Measurements from ENCODE around the gene LPIN1.

The LPIN1 gene

DNA sequence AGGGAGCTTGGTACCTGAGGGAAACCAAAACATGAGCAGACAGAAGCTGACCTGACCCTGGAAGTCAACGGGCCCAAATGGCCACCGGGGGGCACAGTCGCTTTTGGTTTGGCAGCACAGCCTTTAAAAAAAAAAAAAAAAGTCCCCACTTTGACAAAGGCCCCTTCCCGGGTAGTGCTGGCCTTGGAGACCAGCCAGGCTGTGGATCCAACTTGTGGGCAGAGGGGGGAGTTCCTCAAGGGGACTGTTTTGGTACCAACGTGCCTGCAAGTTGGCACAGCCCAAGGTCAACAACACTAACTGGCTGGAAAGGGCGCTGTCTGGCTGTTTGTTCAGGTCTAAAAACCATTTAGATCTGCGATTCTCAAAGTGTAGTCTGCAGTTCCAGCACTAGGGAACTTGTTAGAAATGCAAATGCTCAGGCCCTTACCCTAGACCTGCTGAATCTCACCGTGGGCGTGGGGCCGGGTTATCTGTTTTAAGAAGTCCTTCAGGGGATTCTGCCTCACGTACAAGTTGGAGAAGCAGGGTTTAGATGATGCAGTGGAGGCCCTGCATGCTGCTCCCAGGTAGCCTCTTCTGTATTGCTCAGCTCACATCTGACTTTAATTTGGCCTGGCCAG lies 83.0 kb downstream of the LPIN1 start:
- Histone ChIP-seq H3K27me3 (ENCODE audit: control insufficient read depth, insufficient read depth, low read length) (no peaks in the 10 kb centered on the region), H3K27ac (ENCODE audit: low read depth, low read length) (peak overlapping the region; percentile 94), H3K9ac (ENCODE audit: low read depth, low read length) (peak overlapping the region; percentile 50), H3K9me3 (ENCODE audit: control insufficient read depth, insufficient read depth, low read length) (no peaks in the 10 kb centered on the region), H3K4me1 (ENCODE audit: control insufficient read depth, insufficient read depth, low read length) (peaks cover 15% of the 10 kb centered on the region), H3K36me3 (ENCODE audit: control insufficient read depth, insufficient read depth, low read length) (0 out of 2 replicates have a peak, but pooled peaks cover 3% of the 10 kb centered on the region), H3K4me3 (ENCODE audit: low read depth, low read length) (no peak overlapping the region)

DNA sequence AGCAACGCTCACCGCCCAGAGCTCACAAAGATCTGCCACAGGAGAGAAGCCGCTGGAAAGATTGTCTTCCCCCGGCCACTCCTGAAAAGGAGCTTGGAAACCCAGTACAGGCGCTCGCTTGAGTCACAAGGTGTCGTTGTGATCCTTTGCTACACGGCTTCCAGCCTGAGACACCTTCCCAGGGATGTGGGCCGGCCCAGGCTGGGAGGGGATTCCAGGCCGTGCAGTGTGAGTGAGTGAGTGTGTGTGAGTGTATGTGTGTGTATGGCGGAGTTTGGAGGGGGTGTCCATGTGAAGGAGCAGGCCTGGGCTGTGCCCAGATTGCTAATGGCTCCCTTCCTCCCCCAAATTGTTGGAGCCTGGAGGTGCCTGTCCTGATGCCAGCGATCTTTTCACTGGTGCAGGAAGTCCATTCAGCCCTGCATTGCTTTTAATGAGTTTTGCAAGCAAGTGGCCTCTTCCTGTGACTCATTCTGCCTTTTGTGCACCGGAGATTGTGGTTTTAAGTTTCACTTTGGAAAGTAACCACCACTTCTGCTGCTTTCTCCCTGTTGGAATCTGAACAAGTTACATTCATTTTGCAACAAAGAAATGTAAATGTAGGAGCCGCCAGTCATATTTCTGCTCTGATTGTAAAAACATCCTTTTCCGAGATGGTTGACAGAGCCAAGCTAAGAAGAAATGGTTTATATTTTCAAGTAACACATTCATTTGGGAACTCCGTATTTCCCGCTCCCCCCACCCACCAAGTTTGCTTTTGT lies 83.7 kb downstream of the LPIN1 start:
- H3K9ac ChIP-seq (ENCODE audit: low read depth, low read length): peak overlapping the region; percentile 50
- 0 out of 2 replicates have a peak overlapping the region, but pooled peaks have one; percentile 15 for H3K4me3 ChIP-seq (ENCODE audit: low read depth, low read length)
- H3K4me1 ChIP-seq (ENCODE audit: control insufficient read depth, insufficient read depth, low read length): peaks cover 15% of the 10 kb centered on the region
- H3K27ac ChIP-seq (ENCODE audit: low read depth, low read length): peak overlapping the region; percentile 94
- no peaks in the 10 kb centered on the region for H3K36me3 ChIP-seq (ENCODE audit: control insufficient read depth, insufficient read depth, low read length)
- H3K9me3 ChIP-seq (ENCODE audit: control insufficient read depth, insufficient read depth, low read length): no peaks in the 10 kb centered on the region
- no peaks in the 10 kb centered on the region for H3K27me3 ChIP-seq (ENCODE audit: control insufficient read depth, insufficient read depth, low read length)

DNA sequence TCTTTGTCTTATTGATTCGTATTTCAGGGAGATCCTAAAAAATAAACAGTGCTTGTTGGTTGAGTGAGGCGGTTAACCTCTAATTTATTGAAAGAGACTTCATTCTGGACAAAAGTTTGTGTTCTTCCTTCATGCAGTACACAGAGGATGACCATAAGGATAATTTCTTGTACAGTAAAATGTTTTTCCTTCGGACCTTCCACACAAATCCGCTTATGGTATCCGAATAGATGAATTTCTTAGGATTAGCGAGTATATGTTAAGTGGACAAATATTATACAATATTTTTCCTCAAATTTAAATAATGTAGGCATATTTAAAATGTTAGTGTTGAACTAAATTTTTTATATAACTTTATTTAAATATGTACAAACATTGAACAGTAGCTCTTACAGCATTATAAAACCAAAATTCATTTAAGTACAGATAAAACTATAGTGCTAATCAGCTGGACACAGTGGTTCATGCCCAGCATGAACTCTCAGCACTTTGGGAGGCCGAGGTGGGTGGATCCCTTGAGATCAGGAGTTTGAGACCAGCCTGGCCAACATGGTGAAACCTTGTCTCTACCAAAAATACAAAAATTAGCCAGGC lies 84.4 kb downstream of the LPIN1 start:
- H3K4me3 ChIP-seq (ENCODE audit: low read depth, low read length): no peak overlapping the region
- no peak overlapping the region for H3K9ac ChIP-seq (ENCODE audit: low read depth, low read length)
- no peaks in the 10 kb centered on the region for H3K36me3 ChIP-seq (ENCODE audit: control insufficient read depth, insufficient read depth, low read length)
- H3K4me1 ChIP-seq (ENCODE audit: control insufficient read depth, insufficient read depth, low read length): peaks cover 15% of the 10 kb centered on the region
- H3K27ac ChIP-seq (ENCODE audit: low read depth, low read length): peak overlapping the region; percentile 94
- no peaks in the 10 kb centered on the region for H3K27me3 ChIP-seq (ENCODE audit: control insufficient read depth, insufficient read depth, low read length)
- no peaks in the 10 kb centered on the region for H3K9me3 ChIP-seq (ENCODE audit: control insufficient read depth, insufficient read depth, low read length)

DNA sequence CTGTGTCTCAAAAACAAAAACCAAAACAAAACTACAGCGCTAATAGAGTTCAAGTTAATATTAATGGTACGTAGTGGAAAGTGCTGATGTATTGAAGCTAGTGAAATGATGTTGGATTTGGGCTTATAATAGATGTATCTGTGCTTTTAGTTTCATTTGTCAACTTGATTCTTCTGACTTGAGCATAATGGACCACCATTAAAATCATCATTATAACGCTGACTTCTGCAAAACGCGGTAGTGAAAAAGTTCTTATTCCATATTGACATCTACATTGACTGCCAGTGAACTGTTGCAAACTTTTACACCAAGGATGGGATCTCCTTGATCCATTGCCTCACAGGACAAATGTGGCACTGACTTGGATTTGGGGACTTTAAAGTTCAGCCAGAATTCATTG lies 85.0 kb downstream of the LPIN1 start:
- Histone ChIP-seq H3K27ac (ENCODE audit: low read depth, low read length) (no peak overlapping the region), H3K36me3 (ENCODE audit: control insufficient read depth, insufficient read depth, low read length) (no peaks in the 10 kb centered on the region), H3K4me1 (ENCODE audit: control insufficient read depth, insufficient read depth, low read length) (peaks cover 15% of the 10 kb centered on the region), H3K4me3 (ENCODE audit: low read depth, low read length) (no peak overlapping the region), H3K9ac (ENCODE audit: low read depth, low read length) (no peak overlapping the region), H3K27me3 (ENCODE audit: control insufficient read depth, insufficient read depth, low read length) (no peaks in the 10 kb centered on the region), H3K9me3 (ENCODE audit: control insufficient read depth, insufficient read depth, low read length) (no peaks in the 10 kb centered on the region)

DNA sequence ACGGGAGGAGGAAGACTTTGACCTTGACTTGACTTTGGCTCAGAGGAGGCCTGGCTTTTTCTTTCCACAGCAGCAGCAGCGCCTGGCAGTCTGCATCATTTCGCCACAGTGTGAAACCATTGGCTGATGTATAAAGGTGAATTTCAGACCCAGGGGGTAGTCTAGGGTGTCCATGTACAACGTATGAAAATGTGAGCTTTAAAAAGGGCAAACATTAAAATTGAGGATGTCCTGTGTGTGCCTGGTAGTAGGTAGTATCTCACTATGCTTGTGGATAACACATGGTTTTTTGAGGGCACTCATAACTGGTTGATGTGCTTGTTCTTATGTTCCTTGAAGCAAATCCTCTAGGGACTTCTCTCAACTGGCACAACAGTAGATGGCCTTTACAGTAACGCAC lies 86.1 kb downstream of the LPIN1 start:
- peaks cover 15% of the 10 kb centered on the region for H3K4me1 ChIP-seq (ENCODE audit: control insufficient read depth, insufficient read depth, low read length)
- no peak overlapping the region for H3K9ac ChIP-seq (ENCODE audit: low read depth, low read length)
- H3K9me3 ChIP-seq (ENCODE audit: control insufficient read depth, insufficient read depth, low read length): no peaks in the 10 kb centered on the region
- H3K27ac ChIP-seq (ENCODE audit: low read depth, low read length): no peak overlapping the region
- no peak overlapping the region for H3K4me3 ChIP-seq (ENCODE audit: low read depth, low read length)
- H3K36me3 ChIP-seq (ENCODE audit: control insufficient read depth, insufficient read depth, low read length): no peaks in the 10 kb centered on the region
- H3K27me3 ChIP-seq (ENCODE audit: control insufficient read depth, insufficient read depth, low read length): no peaks in the 10 kb centered on the region

DNA sequence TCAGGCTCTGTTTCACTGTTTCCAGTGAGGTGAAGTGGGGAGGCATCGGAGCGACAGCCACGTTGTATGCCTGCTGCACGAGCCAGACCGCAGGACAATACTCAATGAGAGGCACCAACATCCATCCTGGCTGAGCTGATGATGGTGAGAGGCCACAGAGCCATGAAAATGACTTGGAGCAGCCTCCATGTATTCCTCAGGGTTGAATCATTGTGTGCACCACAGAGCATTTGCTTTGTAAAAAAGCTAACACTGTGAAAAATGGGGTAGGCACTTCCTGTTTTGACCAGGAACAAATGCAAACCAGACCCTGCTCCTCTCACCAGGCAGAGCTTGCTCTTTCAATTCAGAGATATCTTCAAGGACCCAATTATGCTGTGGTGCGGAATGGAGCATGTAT lies 87.2 kb downstream of the LPIN1 start:
- Histone ChIP-seq H3K36me3 (ENCODE audit: control insufficient read depth, insufficient read depth, low read length) (no peaks in the 10 kb centered on the region), H3K9me3 (ENCODE audit: control insufficient read depth, insufficient read depth, low read length) (no peaks in the 10 kb centered on the region), H3K4me1 (ENCODE audit: control insufficient read depth, insufficient read depth, low read length) (peaks cover 15% of the 10 kb centered on the region), H3K27me3 (ENCODE audit: control insufficient read depth, insufficient read depth, low read length) (no peaks in the 10 kb centered on the region), H3K4me3 (ENCODE audit: low read depth, low read length) (no peak overlapping the region), H3K27ac (ENCODE audit: low read depth, low read length) (no peak overlapping the region), H3K9ac (ENCODE audit: low read depth, low read length) (no peak overlapping the region)

DNA sequence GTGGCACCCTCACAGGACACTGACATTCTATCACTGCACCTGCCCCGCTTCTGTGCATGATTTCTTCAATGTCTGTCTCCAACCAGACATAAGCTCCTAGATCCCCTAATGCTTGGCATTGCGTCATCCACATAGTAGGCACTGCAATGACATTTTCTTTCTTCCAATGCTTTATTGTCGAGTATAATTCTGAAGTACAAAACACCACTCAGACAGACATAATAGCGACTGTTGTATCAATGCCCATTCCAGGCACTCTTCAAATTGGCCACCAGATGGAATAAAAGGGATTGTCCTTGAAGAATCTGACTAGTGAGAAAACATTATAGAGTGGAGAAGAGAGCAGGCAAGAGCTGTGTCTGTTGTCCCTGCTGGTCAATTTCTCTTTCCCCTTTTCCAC lies 89.0 kb downstream of the LPIN1 start:
- Histone ChIP-seq H3K9ac (ENCODE audit: low read depth, low read length) (no peak overlapping the region), H3K27me3 (ENCODE audit: control insufficient read depth, insufficient read depth, low read length) (no peaks in the 10 kb centered on the region), H3K36me3 (ENCODE audit: control insufficient read depth, insufficient read depth, low read length) (no peaks in the 10 kb centered on the region)

DNA sequence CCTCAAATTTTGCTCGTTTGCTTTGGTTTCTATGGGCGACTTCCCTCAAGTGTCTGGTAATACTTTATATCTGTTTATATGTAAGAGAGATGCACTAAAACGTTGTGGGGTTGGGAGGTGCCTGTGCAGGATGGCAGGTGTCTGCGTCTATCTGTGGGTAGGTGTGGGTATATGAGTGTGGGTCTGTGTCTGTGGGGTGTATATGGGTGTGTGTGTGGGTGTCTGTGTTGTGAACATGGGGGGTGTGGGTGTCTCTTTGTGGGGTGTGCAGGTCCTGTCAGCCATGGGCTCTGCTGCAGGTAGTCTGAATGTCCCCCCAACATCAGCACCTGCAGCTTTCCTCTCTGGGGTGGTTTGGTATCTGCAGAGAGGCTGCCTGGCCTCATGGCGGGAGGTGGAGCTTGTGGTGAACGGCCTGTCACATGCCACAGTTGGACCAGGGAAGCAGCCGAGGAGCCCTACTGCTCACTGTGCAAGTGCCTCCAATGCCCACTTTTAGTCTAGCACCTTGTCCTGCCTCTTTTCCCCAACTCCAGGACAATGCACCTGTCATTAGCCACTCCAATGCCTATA lies 90.3 kb downstream of the LPIN1 start:
- Histone ChIP-seq H3K36me3 (ENCODE audit: control insufficient read depth, insufficient read depth, low read length) (no peaks in the 10 kb centered on the region), H3K27me3 (ENCODE audit: control insufficient read depth, insufficient read depth, low read length) (no peaks in the 10 kb centered on the region), H3K27ac (ENCODE audit: low read depth, low read length) (no peak overlapping the region), H3K9me3 (ENCODE audit: control insufficient read depth, insufficient read depth, low read length) (no peaks in the 10 kb centered on the region), H3K4me3 (ENCODE audit: low read depth, low read length) (no peak overlapping the region), H3K4me1 (ENCODE audit: control insufficient read depth, insufficient read depth, low read length) (no peaks in the 10 kb centered on the region), H3K9ac (ENCODE audit: low read depth, low read length) (no peak overlapping the region)

More for the DNA sequence above, 89.0 kb downstream of the LPIN1 start:
- Histone ChIP-seq H3K4me1 (ENCODE audit: control insufficient read depth, insufficient read depth, low read length) (peaks cover 4% of the 10 kb centered on the region; the same call in 1 of the 2 replicates), H3K27ac (ENCODE audit: low read depth, low read length) (no peak overlapping the region), H3K9me3 (ENCODE audit: control insufficient read depth, insufficient read depth, low read length) (no peaks in the 10 kb centered on the region), H3K4me3 (ENCODE audit: low read depth, low read length) (no peak overlapping the region)

DNA sequence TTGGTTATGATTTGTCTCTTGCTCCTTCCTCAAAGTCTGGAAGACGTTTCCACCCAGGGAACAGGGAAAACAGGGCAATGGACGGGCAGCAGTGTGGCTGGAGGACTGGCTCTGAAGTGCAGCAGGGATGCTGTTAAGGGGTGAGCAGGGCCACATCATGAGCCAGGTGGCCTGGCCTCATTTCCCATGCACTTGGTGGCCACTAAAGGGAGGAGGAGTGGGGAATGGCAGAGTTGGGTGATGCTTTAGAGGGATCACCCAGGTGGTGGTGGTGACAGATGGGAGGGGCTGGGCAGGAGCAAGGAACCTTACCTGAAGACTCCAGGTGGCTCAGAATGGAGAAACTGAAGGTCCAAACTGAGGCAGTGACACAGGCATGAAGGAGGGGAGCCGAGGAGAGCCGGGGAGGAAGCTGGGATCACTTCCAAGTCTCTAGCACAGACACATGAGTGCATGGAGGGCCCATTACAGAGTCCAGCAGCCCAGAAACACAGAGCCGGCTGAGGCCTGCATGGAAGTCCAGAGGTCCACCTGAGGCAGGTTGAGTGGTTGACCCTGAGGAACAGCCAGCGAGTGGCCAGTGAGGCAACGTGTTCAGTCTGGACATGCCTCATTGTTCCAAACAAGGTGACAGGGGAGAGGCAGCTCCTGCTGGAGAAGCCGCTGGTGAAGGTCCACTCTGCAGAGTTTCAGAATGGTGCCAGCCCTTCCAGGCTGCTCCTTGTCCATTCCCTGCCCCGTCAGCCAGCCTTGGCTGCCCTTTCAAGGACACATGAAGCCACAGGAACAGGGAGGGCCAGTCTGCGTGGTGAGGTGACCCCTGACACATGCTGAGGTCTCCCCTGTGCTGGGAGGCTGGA lies 91.7 kb downstream of the LPIN1 start:
- Histone ChIP-seq H3K27ac (ENCODE audit: low read depth, low read length) (no peak overlapping the region), H3K27me3 (ENCODE audit: control insufficient read depth, insufficient read depth, low read length) (no peaks in the 10 kb centered on the region), H3K9me3 (ENCODE audit: control insufficient read depth, insufficient read depth, low read length) (no peaks in the 10 kb centered on the region), H3K4me3 (ENCODE audit: low read depth, low read length) (no peak overlapping the region), H3K36me3 (ENCODE audit: control insufficient read depth, insufficient read depth, low read length) (no peaks in the 10 kb centered on the region), H3K9ac (ENCODE audit: low read depth, low read length) (no peak overlapping the region), H3K4me1 (ENCODE audit: control insufficient read depth, insufficient read depth, low read length) (no peaks in the 10 kb centered on the region)

DNA sequence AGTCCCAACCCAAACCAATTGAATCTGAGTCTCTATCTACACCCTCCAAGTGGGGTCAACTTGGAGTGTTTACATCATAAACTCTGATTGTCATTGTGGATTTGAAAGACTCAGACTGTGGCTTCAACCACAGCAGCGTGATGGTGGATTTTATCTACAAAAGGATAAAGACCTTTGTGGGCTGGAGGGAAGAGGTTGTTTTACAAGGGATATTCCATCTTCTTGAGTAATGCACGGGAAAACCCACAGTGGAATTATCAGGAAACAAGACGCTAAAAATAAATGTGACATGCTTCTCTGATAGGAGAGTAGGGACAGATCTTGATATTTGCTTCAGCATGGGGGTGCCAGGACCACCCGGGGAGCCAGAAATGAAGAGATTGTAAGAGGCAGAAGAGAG lies 93.5 kb downstream of the LPIN1 start:
- H3K27ac ChIP-seq (ENCODE audit: low read depth, low read length): no peak overlapping the region

More for the DNA sequence above, 93.5 kb downstream of the LPIN1 start:
- no peak overlapping the region for H3K9ac ChIP-seq (ENCODE audit: low read depth, low read length)
- H3K9me3 ChIP-seq (ENCODE audit: control insufficient read depth, insufficient read depth, low read length): no peaks in the 10 kb centered on the region
- H3K27me3 ChIP-seq (ENCODE audit: control insufficient read depth, insufficient read depth, low read length): no peaks in the 10 kb centered on the region
- H3K4me3 ChIP-seq (ENCODE audit: low read depth, low read length): no peak overlapping the region
- no peaks in the 10 kb centered on the region for H3K4me1 ChIP-seq (ENCODE audit: control insufficient read depth, insufficient read depth, low read length)
- H3K36me3 ChIP-seq (ENCODE audit: control insufficient read depth, insufficient read depth, low read length): no peaks in the 10 kb centered on the region
